ENCODE data around the gene NGFR.

Gene NGFR

GRCh38 chr17:49509588-49509917 lies 14.5 kb downstream of the NGFR start:
- Histone ChIP-seq H3K27ac (ENCODE audit: low read depth, low read length, severe bottlenecking) (no peak overlapping the region), H3K4me1 (ENCODE audit: control insufficient read depth, insufficient read depth, low read length, poor library complexity, severe bottlenecking) (peaks cover 17% of the 10 kb centered on the region), H3K9me3 (ENCODE audit: control insufficient read depth, low read length) (no peaks in the 10 kb centered on the region), H3K4me3 (ENCODE audit: extremely low read depth, insufficient read depth, low read length, poor library complexity, severe bottlenecking) (no peak overlapping the region), H3K36me3 (ENCODE audit: control insufficient read depth, insufficient read depth, low read length) (no peaks in the 10 kb centered on the region)
- 100% methylated on average over 1 of the region's 3 CpGs for WGBS, 2 experiments (ENCODE audit: insufficient coverage in 2 of 2)

GRCh38 chr17:49510059-49510719 lies 15.1 kb downstream of the NGFR start:
- Histone ChIP-seq H3K27ac (ENCODE audit: low read depth, low read length, severe bottlenecking) (no peak overlapping the region), H3K9me3 (ENCODE audit: control insufficient read depth, low read length) (no peaks in the 10 kb centered on the region), H3K4me3 (ENCODE audit: extremely low read depth, insufficient read depth, low read length, poor library complexity, severe bottlenecking) (no peak overlapping the region), H3K4me1 (ENCODE audit: control insufficient read depth, insufficient read depth, low read length, poor library complexity, severe bottlenecking) (peaks cover 23% of the 10 kb centered on the region), H3K36me3 (ENCODE audit: control insufficient read depth, insufficient read depth, low read length) (no peaks in the 10 kb centered on the region)
- 92 to 95% methylated on average over 10 of the region's 13 CpGs for WGBS, 2 experiments (ENCODE audit: insufficient coverage in 2 of 2)

- H3K36me3 ChIP-seq (ENCODE audit: control insufficient read depth, insufficient read depth, low read length): no peaks in the 10 kb centered on the region
- 77 to 93% methylated on average over 3 to 4 of the region's 5 CpGs for WGBS, 2 experiments (ENCODE audit: insufficient coverage in 2 of 2)
- no peaks in the 10 kb centered on the region for H3K9me3 ChIP-seq (ENCODE audit: control insufficient read depth, low read length)
- H3K27ac ChIP-seq (ENCODE audit: low read depth, low read length, severe bottlenecking): no peak overlapping the region
- H3K4me1 ChIP-seq (ENCODE audit: control insufficient read depth, insufficient read depth, low read length, poor library complexity, severe bottlenecking): peaks cover 27% of the 10 kb centered on the region
- no peak overlapping the region for H3K4me3 ChIP-seq (ENCODE audit: extremely low read depth, insufficient read depth, low read length, poor library complexity, severe bottlenecking)
Observed at GRCh38 chr17:49510720-49511110, 15.6 kb downstream of the NGFR start.

GRCh38 chr17:49511810-49512209 lies 16.7 kb downstream of the NGFR start:
- WGBS, 2 experiments (ENCODE audit: insufficient coverage in 2 of 2): 68 to 70% methylated on average over 11 to 15 of the region's 16 CpGs
- H3K4me1 ChIP-seq (ENCODE audit: control insufficient read depth, insufficient read depth, low read length, poor library complexity, severe bottlenecking): peaks cover 30% of the 10 kb centered on the region
- no peaks in the 10 kb centered on the region for H3K9me3 ChIP-seq (ENCODE audit: control insufficient read depth, low read length)
- no peaks in the 10 kb centered on the region for H3K36me3 ChIP-seq (ENCODE audit: control insufficient read depth, insufficient read depth, low read length)
- H3K27ac ChIP-seq (ENCODE audit: low read depth, low read length, severe bottlenecking): no peak overlapping the region
- H3K4me3 ChIP-seq (ENCODE audit: extremely low read depth, insufficient read depth, low read length, poor library complexity, severe bottlenecking): no peak overlapping the region

- Histone ChIP-seq H3K4me1 (ENCODE audit: control insufficient read depth, insufficient read depth, low read length, poor library complexity, severe bottlenecking) (peaks cover 28% of the 10 kb centered on the region), H3K9me3 (ENCODE audit: control insufficient read depth, low read length) (no peaks in the 10 kb centered on the region), H3K27ac (ENCODE audit: low read depth, low read length, severe bottlenecking) (no peak overlapping the region), H3K4me3 (ENCODE audit: extremely low read depth, insufficient read depth, low read length, poor library complexity, severe bottlenecking) (no peak overlapping the region), H3K36me3 (ENCODE audit: control insufficient read depth, insufficient read depth, low read length) (no peaks in the 10 kb centered on the region)
- 86 to 90% methylated on average over 22 to 24 of the region's 26 CpGs for WGBS, 2 experiments (ENCODE audit: insufficient coverage in 2 of 2)
Observed at GRCh38 chr17:49512296-49513043, 17.4 kb downstream of the NGFR start.

GRCh38 chr17:49513044-49513395 lies 17.9 kb downstream of the NGFR start:
- no peaks in the 10 kb centered on the region for H3K36me3 ChIP-seq (ENCODE audit: control insufficient read depth, insufficient read depth, low read length)
- H3K27ac ChIP-seq (ENCODE audit: low read depth, low read length, severe bottlenecking): no peak overlapping the region
- WGBS, 2 experiments (ENCODE audit: insufficient coverage in 2 of 2): 84 to 89% methylated on average over 3 to 6 of the region's 6 CpGs
- no peaks in the 10 kb centered on the region for H3K9me3 ChIP-seq (ENCODE audit: control insufficient read depth, low read length)
- no peak overlapping the region for H3K4me3 ChIP-seq (ENCODE audit: extremely low read depth, insufficient read depth, low read length, poor library complexity, severe bottlenecking)
- H3K4me1 ChIP-seq (ENCODE audit: control insufficient read depth, insufficient read depth, low read length, poor library complexity, severe bottlenecking): peaks cover 23% of the 10 kb centered on the region

- H3K4me3 ChIP-seq (ENCODE audit: extremely low read depth, insufficient read depth, low read length, poor library complexity, severe bottlenecking): no peak overlapping the region
- H3K36me3 ChIP-seq (ENCODE audit: control insufficient read depth, insufficient read depth, low read length): no peaks in the 10 kb centered on the region
- 80 to 83% methylated on average over 4 of the region's 8 CpGs for WGBS, 2 experiments (ENCODE audit: insufficient coverage in 2 of 2)
- no peaks in the 10 kb centered on the region for H3K9me3 ChIP-seq (ENCODE audit: control insufficient read depth, low read length)
- H3K4me1 ChIP-seq (ENCODE audit: control insufficient read depth, insufficient read depth, low read length, poor library complexity, severe bottlenecking): peaks cover 17% of the 10 kb centered on the region
- no peak overlapping the region for H3K27ac ChIP-seq (ENCODE audit: low read depth, low read length, severe bottlenecking)
Observed at GRCh38 chr17:49513641-49514040, 18.5 kb downstream of the NGFR start.

- H3K36me3 ChIP-seq (ENCODE audit: control insufficient read depth, insufficient read depth, low read length): no peaks in the 10 kb centered on the region
- no peak overlapping the region for H3K4me3 ChIP-seq (ENCODE audit: extremely low read depth, insufficient read depth, low read length, poor library complexity, severe bottlenecking)
- 76 to 79% methylated on average over 7 to 13 of the region's 15 CpGs for WGBS, 2 experiments (ENCODE audit: insufficient coverage in 2 of 2)
- H3K9me3 ChIP-seq (ENCODE audit: control insufficient read depth, low read length): no peaks in the 10 kb centered on the region
- H3K27ac ChIP-seq (ENCODE audit: low read depth, low read length, severe bottlenecking): no peak overlapping the region
- peaks cover 15% of the 10 kb centered on the region for H3K4me1 ChIP-seq (ENCODE audit: control insufficient read depth, insufficient read depth, low read length, poor library complexity, severe bottlenecking)
Observed at GRCh38 chr17:49514071-49514721, 19.1 kb downstream of the NGFR start.

- peaks cover 15% of the 10 kb centered on the region for H3K4me1 ChIP-seq (ENCODE audit: control insufficient read depth, insufficient read depth, low read length, poor library complexity, severe bottlenecking)
- H3K9me3 ChIP-seq (ENCODE audit: control insufficient read depth, low read length): no peaks in the 10 kb centered on the region
- 7 to 29% methylated on average over 4 to 5 of the region's 8 CpGs for WGBS, 2 experiments (ENCODE audit: insufficient coverage in 2 of 2)
- peak overlapping the region; percentile 77 for H3K27ac ChIP-seq (ENCODE audit: low read depth, low read length, severe bottlenecking)
- H3K4me3 ChIP-seq (ENCODE audit: extremely low read depth, insufficient read depth, low read length, poor library complexity, severe bottlenecking): no peak overlapping the region
- H3K36me3 ChIP-seq (ENCODE audit: control insufficient read depth, insufficient read depth, low read length): no peaks in the 10 kb centered on the region
Observed at GRCh38 chr17:49515196-49515770, 20.2 kb downstream of the NGFR start.

- no peaks in the 10 kb centered on the region for H3K36me3 ChIP-seq (ENCODE audit: control insufficient read depth, insufficient read depth, low read length)
Observed at GRCh38 chr17:49516180-49516579, 21.1 kb downstream of the NGFR start.

More at GRCh38 chr17:49516180-49516579, 21.1 kb downstream of the NGFR start:
- peak overlapping the region; percentile 77 for H3K27ac ChIP-seq (ENCODE audit: low read depth, low read length, severe bottlenecking)
- 51 to 73% methylated on average over 3 to 4 of the region's 5 CpGs for WGBS, 2 experiments (ENCODE audit: insufficient coverage in 2 of 2)
- H3K9me3 ChIP-seq (ENCODE audit: control insufficient read depth, low read length): no peaks in the 10 kb centered on the region
- H3K4me3 ChIP-seq (ENCODE audit: extremely low read depth, insufficient read depth, low read length, poor library complexity, severe bottlenecking): no peak overlapping the region
- peaks cover 15% of the 10 kb centered on the region for H3K4me1 ChIP-seq (ENCODE audit: control insufficient read depth, insufficient read depth, low read length, poor library complexity, severe bottlenecking)
